HG02763 (cell line): ENCODE data around the gene MAB21L2.

Source experiments
- ATAC-seq: cut with Tn5 transposase; IDR thresholded peaks from one replicate; pipeline ENCODE4 v1.9.1; 2021; ENCODE audit warnings: mild to moderate bottlenecking, moderate library complexity; ENCODE audit not compliant: unreplicated experiment

MAB21L2 gene

GRCh38 chr4:150573534-150573933 is 8.4 kb upstream of the MAB21L2 start:
- ATAC-seq = no peak

GRCh38 chr4:150574678-150575077 is 7.3 kb upstream of the MAB21L2 start:
- ATAC-seq = no peak

GRCh38 chr4:150577796-150578195 is 4.2 kb upstream of the MAB21L2 start:
- no peak for ATAC-seq

GRCh38 chr4:150578745-150579501 is 3.0 kb upstream of the MAB21L2 start:
- no peak for ATAC-seq

GRCh38 chr4:150579551-150580234 is 2.3 kb upstream of the MAB21L2 start:
- no peak for ATAC-seq

GRCh38 chr4:150580306-150580705 is 1.6 kb upstream of the MAB21L2 start:
- ATAC-seq = no peak

GRCh38 chr4:150581056-150581605 is 820 bp upstream of the MAB21L2 start:
- no peak for ATAC-seq

GRCh38 chr4:150581641-150582051 is 305 bp upstream of the MAB21L2 start:
- no peak for ATAC-seq

- ATAC-seq = no peak
These were observed 929 bp downstream of the MAB21L2 start for GRCh38 chr4:150582873-150583286.

GRCh38 chr4:150583287-150584110 is 1.5 kb downstream of the MAB21L2 start:
- ATAC-seq = no peak

GRCh38 chr4:150584111-150584915 is 2.4 kb downstream of the MAB21L2 start:
- ATAC-seq = no peak

GRCh38 chr4:150585611-150586010 is 3.7 kb downstream of the MAB21L2 start:
- ATAC-seq = no peak

- no peak for ATAC-seq
These were observed 4.3 kb downstream of the MAB21L2 start for GRCh38 chr4:150586162-150586810.

- ATAC-seq = no peak
These were observed 6.4 kb downstream of the MAB21L2 start for GRCh38 chr4:150588316-150588715.

GRCh38 chr4:150589157-150589556 is 7.2 kb downstream of the MAB21L2 start:
- no peak for ATAC-seq

- no peak for ATAC-seq
These were observed 8.7 kb downstream of the MAB21L2 start for GRCh38 chr4:150590631-150591030.

GRCh38 chr4:150591406-150591805 is 9.5 kb downstream of the MAB21L2 start:
- no peak for ATAC-seq

- no peak for ATAC-seq
These were observed 10.0 kb downstream of the MAB21L2 start for GRCh38 chr4:150591904-150592303.

- ATAC-seq = no peak
These were observed 12.0 kb downstream of the MAB21L2 start for GRCh38 chr4:150593996-150594395.

- no peak for ATAC-seq
These were observed 17.0 kb downstream of the MAB21L2 start for GRCh38 chr4:150598909-150599308.
